Liver (tissue), 3 donors: ENCODE measurements around the gene VPS29.
A peak's percentile ranks its signal among the peaks of the same experiment; 100 is the strongest.

ENCODE experiments used
- FOXA1 ChIP-seq: IDR thresholded peaks from 2 replicates; pipeline ENCODE4 v1.6.1; 2016; ENCODE audit warnings: antibody characterized with exemption
- GABPA ChIP-seq, 2 donors: IDR thresholded peaks in 1 of 2; conservative IDR thresholded peaks in 1 of 2; 2 replicates each; pipeline ENCODE4 v1.6.1; 2016; ENCODE audit warnings: antibody characterized with exemption in 2 of 2, mild to moderate bottlenecking in 1 of 2, moderate library complexity in 1 of 2
- REST ChIP-seq: IDR thresholded peaks from 2 replicates; pipeline ENCODE4 v1.6.1; 2016; ENCODE audit warnings: antibody characterized with exemption, mild to moderate bottlenecking
- ZBTB33 ChIP-seq: IDR thresholded peaks from 2 replicates; pipeline ENCODE4 v1.6.1; 2016; ENCODE audit warnings: antibody characterized with exemption
- TF ChIP-seq, protein P1 (sequence below): fragments of 150-350 bp; IDR thresholded peaks from 2 replicates; pipeline ENCODE4 v1.5.1; 2017; ENCODE audit warnings: improper control_type of control experiment, low read depth, low read length; ENCODE audit not compliant: missing input control
- TF ChIP-seq, protein P2 (sequence below): IDR thresholded peaks from 2 replicates; pipeline ENCODE4 v1.6.1; 2016; ENCODE audit warnings: antibody characterized with exemption
- donor health status: healthy.
- donor health status: healthy.

DNA sequence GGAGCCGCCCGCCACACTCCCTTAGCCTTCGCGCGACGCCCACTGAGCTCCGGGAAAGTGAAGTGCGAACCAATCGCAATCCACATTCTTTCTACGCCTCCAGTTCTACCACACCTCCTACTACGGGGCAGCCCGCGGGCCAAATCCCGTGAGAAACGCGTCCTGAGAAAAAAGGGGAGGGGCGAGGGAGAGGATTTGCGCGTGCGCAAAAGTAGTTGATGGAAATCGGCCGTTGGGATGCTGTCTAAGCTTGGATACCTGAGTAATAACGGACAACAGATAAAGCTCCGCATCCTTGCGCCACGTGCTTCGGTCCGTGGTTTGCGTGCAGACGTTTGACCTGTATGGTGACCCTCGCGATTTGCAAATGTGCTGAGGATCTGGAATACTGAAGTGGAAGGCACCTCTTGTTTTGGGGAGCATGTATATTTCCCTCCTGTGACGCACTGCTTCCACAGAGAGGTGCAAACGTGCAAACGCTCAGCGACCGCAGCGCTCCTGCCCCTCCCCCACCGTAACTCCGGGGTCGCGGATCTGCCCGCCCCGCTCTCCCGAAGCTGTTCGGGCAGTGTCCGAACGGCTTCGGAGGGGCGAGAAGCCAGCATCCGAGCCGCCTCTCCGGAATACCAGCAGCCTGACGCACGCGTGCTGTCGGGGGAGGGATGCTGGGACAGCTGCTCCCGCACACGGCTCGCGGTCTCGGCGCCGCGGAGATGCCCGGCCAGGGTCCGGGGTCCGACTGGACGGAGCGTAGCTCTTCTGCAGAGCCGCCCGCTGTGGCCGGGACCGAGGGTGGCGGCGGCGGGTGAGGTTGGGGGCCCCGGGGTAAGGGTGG is 33.5 kb downstream of the VPS29 start, which contains the start of the genes FAM216A and GPN3:
- TF ChIP-seq GABPA (IDR thresholded peaks at IDR 0.05 in 1 of 2, conservative IDR thresholded peaks at IDR 0.05 in 1 of 2), result peak in 1 of 2 donors; percentile 83
- peak; percentile 98 for TF ChIP-seq ZBTB33
- TF ChIP-seq, protein P1, sequence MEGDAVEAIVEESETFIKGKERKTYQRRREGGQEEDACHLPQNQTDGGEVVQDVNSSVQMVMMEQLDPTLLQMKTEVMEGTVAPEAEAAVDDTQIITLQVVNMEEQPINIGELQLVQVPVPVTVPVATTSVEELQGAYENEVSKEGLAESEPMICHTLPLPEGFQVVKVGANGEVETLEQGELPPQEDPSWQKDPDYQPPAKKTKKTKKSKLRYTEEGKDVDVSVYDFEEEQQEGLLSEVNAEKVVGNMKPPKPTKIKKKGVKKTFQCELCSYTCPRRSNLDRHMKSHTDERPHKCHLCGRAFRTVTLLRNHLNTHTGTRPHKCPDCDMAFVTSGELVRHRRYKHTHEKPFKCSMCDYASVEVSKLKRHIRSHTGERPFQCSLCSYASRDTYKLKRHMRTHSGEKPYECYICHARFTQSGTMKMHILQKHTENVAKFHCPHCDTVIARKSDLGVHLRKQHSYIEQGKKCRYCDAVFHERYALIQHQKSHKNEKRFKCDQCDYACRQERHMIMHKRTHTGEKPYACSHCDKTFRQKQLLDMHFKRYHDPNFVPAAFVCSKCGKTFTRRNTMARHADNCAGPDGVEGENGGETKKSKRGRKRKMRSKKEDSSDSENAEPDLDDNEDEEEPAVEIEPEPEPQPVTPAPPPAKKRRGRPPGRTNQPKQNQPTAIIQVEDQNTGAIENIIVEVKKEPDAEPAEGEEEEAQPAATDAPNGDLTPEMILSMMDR, result no peak
- peak; percentile 75 for TF ChIP-seq FOXA1
- TF ChIP-seq REST, result peak; percentile 80
- TF ChIP-seq, protein P2, sequence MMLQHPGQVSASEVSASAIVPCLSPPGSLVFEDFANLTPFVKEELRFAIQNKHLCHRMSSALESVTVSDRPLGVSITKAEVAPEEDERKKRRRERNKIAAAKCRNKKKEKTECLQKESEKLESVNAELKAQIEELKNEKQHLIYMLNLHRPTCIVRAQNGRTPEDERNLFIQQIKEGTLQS, result peak; percentile 54
